Thymus (tissue), 11 donors: ENCODE results near the gene IP6K2. TPM values are rescaled to one million over a fixed set of nuclear protein-coding genes. Genes with fewer than 3 reads are reported as not detected.

Experiments used
- DNase-seq, 9 donors: peaks; one replicate each; pipeline ENCODE4 v3.0.0-alpha.2; 2013; ENCODE audit warnings: low spot score in 9 of 9, low read depth in 6 of 9, missing footprints in 1 of 9
- H3K27ac ChIP-seq, 2 donors: one replicate each; pipeline ENCODE4 v1.5.1; 2013; ENCODE audit warnings: control low read depth in 1 of 2, low read depth in 1 of 2, low read length in 1 of 2, mild to moderate bottlenecking in 1 of 2, moderate library complexity in 1 of 2
- H3K27me3 ChIP-seq, 2 donors: one replicate each; pipeline ENCODE4 v1.5.1; 2013; ENCODE audit warnings: low read length in 1 of 2; ENCODE audit not compliant: control insufficient read depth in 2 of 2, insufficient read depth in 1 of 2
- H3K36me3 ChIP-seq, 2 donors: one replicate each; pipeline ENCODE4 v1.5.1; 2013; ENCODE audit warnings: low read length in 1 of 2, mild to moderate bottlenecking in 1 of 2, moderate library complexity in 1 of 2; ENCODE audit not compliant: control insufficient read depth in 2 of 2, insufficient read depth in 2 of 2
- H3K4me1 ChIP-seq, 2 donors: one replicate each; pipeline ENCODE4 v1.5.1; 2013; ENCODE audit warnings: low read length in 2 of 2; ENCODE audit not compliant: control insufficient read depth in 2 of 2, insufficient read depth in 2 of 2
- H3K4me3 ChIP-seq, 2 donors: one replicate each; pipeline ENCODE4 v1.5.1; 2013; ENCODE audit warnings: low read length in 2 of 2, control low read depth in 1 of 2, mild to moderate bottlenecking in 1 of 2
- H3K9me3 ChIP-seq, 2 donors: one replicate each; pipeline ENCODE4 v1.5.1; 2013; ENCODE audit warnings: low read length in 1 of 2, mild to moderate bottlenecking in 1 of 2; ENCODE audit not compliant: control insufficient read depth in 2 of 2, insufficient read depth in 1 of 2
- WGBS: extraction: QIAGEN DNeasy Blood & Tissue Kit; methylation state at CpG from one replicate; pipeline ENCODE4 v1.1.7; 2013; 5-methylcytosine and 5-hydroxymethylcytosine counted together
- polyA plus RNA-seq: library from polyadenylated mRNA; stranded (reverse); fragments of 200-250 nt; gene quantifications from one replicate; pipeline ENCODE4 v1.2.3, GENCODE V29; 2013
- total RNA-seq: library from RNA; stranded (reverse); fragments of 120-200 nt; gene quantifications from one replicate; pipeline ENCODE4 v1.2.4, GENCODE V29; 2013
- donor health status: healthy.

The IP6K2 gene
- total and polyA plus RNA-seq, 2 donors = 98.4 to 134 TPM

- H3K4me1 ChIP-seq = peaks cover 5 to 22% of the 10 kb centered on the region in 2 donors
- no peak for DNase-seq
- H3K9me3 ChIP-seq = peaks cover 1 to 4% of the 10 kb centered on the region in 2 donors
- H3K27me3 ChIP-seq = no peaks in the 10 kb centered on the region
- WGBS = 94% methylated on average over 17 of the region's 17 CpGs
- no peak overlapping the region for H3K4me3 ChIP-seq
- H3K27ac ChIP-seq = no peak overlapping the region
- H3K36me3 ChIP-seq = peaks cover 27 to 47% of the 10 kb centered on the region in 2 donors
Observed at GRCh38 chr3:48681974-48682610, 34.9 kb downstream of the IP6K2 start.

- Histone ChIP-seq H3K36me3 (peaks cover 27 to 46% of the 10 kb centered on the region in 2 donors), H3K27ac (no peak overlapping the region), H3K9me3 (peaks cover 1 to 4% of the 10 kb centered on the region in 2 donors), H3K4me3 (no peak overlapping the region), H3K27me3 (no peaks in the 10 kb centered on the region), H3K4me1 (peaks cover 5 to 21% of the 10 kb centered on the region in 2 donors)
- WGBS = 99% methylated on average over 7 of the region's 7 CpGs
- no peak for DNase-seq
Observed at GRCh38 chr3:48681541-48681880, 35.5 kb downstream of the IP6K2 start.

GRCh38 chr3:48680811-48681540 is 36.0 kb downstream of the IP6K2 start:
- no peak for DNase-seq
- Histone ChIP-seq H3K36me3 (peaks cover 29 to 46% of the 10 kb centered on the region in 2 donors), H3K27ac (no peak overlapping the region), H3K27me3 (no peaks in the 10 kb centered on the region), H3K4me1 (peaks cover 5 to 16% of the 10 kb centered on the region in 2 donors), H3K4me3 (no peak overlapping the region), H3K9me3 (peaks cover 1 to 4% of the 10 kb centered on the region in 2 donors)
- 95% methylated on average over 17 of the region's 17 CpGs for WGBS

GRCh38 chr3:48679411-48680391 is 37.3 kb downstream of the IP6K2 start:
- peaks cover 33 to 51% of the 10 kb centered on the region in 2 donors for H3K36me3 ChIP-seq
- peaks cover under 1 to 7% of the 10 kb centered on the region in 2 donors for H3K4me1 ChIP-seq
- H3K4me3 ChIP-seq = no peak overlapping the region
- H3K27me3 ChIP-seq = no peaks in the 10 kb centered on the region
- H3K27ac ChIP-seq = no peak overlapping the region
- H3K9me3 ChIP-seq = peaks cover 1 to 4% of the 10 kb centered on the region in 2 donors
- no peak for DNase-seq
- 95% methylated on average over 20 of the region's 20 CpGs for WGBS

GRCh38 chr3:48678566-48679380 is 38.2 kb downstream of the IP6K2 start:
- peaks cover 1 to 3% of the 10 kb centered on the region in 2 donors for H3K9me3 ChIP-seq
- no peak overlapping the region for H3K4me3 ChIP-seq
- H3K36me3 ChIP-seq = peaks cover 33 to 51% of the 10 kb centered on the region in 2 donors
- DNase-seq = no peak
- H3K4me1 ChIP-seq = no peaks in the 10 kb centered on the region
- H3K27ac ChIP-seq = no peak overlapping the region
- WGBS = 95% methylated on average over 24 of the region's 24 CpGs
- H3K27me3 ChIP-seq = no peaks in the 10 kb centered on the region

- no peak overlapping the region for H3K27ac ChIP-seq
- peaks cover 0 to 1% of the 10 kb centered on the region in 2 donors for H3K9me3 ChIP-seq
- DNase-seq = no peak
- H3K27me3 ChIP-seq = no peaks in the 10 kb centered on the region
- no peaks in the 10 kb centered on the region for H3K4me1 ChIP-seq
- WGBS = 96% methylated on average over 4 of the region's 4 CpGs
- no peak overlapping the region for H3K4me3 ChIP-seq
- H3K36me3 ChIP-seq = peaks cover 33 to 51% of the 10 kb centered on the region in 2 donors
Observed at GRCh38 chr3:48678056-48678455, 39.0 kb downstream of the IP6K2 start.

- Histone ChIP-seq H3K27me3 (no peaks in the 10 kb centered on the region), H3K36me3 (peaks cover 16 to 29% of the 10 kb centered on the region in 2 donors), H3K27ac (no peak overlapping the region), H3K9me3 (peaks cover 0 to 1% of the 10 kb centered on the region in 2 donors), H3K4me1 (no peaks in the 10 kb centered on the region), H3K4me3 (no peak overlapping the region)
- no peak for DNase-seq
- 96% methylated on average over 9 of the region's 9 CpGs for WGBS
Observed at GRCh38 chr3:48674505-48674904, 42.5 kb downstream of the IP6K2 start.

- no peaks in the 10 kb centered on the region for H3K4me1 ChIP-seq
- H3K27me3 ChIP-seq = no peaks in the 10 kb centered on the region
- H3K9me3 ChIP-seq = no peaks in the 10 kb centered on the region
- no peak for DNase-seq
- H3K27ac ChIP-seq = no peak overlapping the region
- peaks cover 9 to 11% of the 10 kb centered on the region in 2 donors for H3K36me3 ChIP-seq
- no peak overlapping the region for H3K4me3 ChIP-seq
- WGBS = 91% methylated on average over 1 of the region's 1 CpG
Observed at GRCh38 chr3:48672522-48672921, 44.5 kb downstream of the IP6K2 start.
